GM21576 (cell line): Measurements from ENCODE around the gene DOLPP1.

Source experiments
- ATAC-seq: cut with Tn5 transposase; IDR thresholded peaks from one replicate; pipeline ENCODE4 v1.9.1; 2021; ENCODE audit warnings: mild to moderate bottlenecking, moderate library complexity; ENCODE audit not compliant: unreplicated experiment

Gene DOLPP1

GRCh38 chr9:129136446-129137035 is 55.6 kb downstream of the DOLPP1 start:
- ATAC-seq, result no peak

DNA sequence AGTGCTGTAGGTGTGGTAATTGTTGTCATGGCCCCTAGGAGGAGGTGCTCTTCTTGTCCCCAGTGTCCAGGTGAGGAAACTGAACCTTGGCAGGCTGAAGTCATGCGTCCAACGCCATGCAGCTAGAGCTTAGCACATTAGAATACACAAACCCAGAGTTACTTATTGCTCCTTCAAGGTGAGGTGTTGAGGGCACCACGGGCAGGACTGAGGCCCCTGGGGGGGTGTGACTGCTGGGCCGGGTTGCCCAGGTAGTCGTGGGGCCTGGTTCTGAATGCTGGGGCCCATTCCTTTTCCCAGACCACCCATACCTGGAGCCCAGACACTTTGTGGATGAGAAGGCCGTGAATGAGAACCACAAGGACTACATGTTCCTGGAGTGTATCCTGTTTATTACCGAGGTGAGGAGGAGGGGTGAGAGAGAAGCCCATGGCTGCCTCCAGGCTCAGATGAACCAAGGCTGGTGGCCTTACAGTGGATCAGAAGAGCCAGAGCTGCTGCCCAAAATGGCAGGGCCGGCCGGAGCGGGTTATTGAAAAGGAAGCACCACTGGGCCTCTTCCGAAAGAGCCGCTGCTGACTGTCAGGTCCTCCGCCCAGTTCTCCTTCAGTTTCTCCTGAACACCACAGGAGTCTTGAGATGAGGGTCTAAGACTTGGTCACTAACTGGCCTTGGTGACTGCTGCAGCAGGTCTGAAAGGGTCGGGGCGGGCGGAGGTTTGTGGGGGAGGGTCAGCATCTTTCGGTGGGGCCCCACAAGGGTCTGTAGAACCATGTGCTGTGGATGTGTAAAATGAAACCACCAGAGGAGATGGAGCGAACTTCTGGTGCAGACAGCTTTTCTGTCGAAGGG is 56.6 kb downstream of the DOLPP1 start:
- no peak for ATAC-seq

GRCh38 chr9:129138144-129138462 is 57.2 kb downstream of the DOLPP1 start:
- no peak for ATAC-seq

DNA sequence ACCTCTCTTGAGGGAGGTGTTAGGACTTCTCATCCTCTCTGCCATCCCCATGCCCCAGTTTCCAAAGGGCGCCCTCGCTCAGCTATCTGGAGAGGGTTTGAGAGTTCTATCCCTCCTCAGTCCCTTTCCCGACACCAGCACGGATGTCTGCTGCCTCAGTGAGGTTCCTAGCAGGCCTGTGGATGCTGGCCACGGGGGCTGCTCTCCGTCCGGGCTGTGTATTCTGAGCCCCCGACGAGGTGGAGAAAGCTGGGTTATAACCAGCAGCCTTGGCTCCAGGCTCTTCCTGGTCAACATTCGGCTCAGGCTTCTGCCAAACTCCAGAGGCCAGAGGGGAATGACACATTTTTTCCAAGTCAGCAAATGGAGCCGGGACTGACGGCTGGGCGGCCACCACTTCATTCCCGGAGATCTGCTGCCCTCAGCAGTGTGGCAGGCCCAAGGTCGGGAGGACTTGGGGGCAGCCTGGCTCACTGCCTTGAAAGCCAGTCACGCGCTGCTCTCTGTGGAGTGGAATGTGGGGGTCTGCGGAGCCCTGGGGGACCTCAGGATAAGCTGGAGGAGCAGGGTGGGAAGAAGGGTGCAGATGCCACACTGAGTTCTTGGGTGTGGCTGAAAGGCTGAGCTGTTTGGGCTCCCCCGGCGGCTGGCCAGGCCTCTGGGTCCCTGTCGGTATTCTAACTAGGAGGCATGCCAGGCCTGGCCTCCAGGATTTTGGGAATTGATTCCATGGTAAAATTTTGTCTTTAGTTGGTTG is 57.7 kb downstream of the DOLPP1 start:
- no peak for ATAC-seq

- peak; percentile 14 for ATAC-seq
These were observed 58.5 kb downstream of the DOLPP1 start for GRCh38 chr9:129139233-129139992.

- ATAC-seq, result peak; percentile 57
These were observed 59.1 kb downstream of the DOLPP1 start for GRCh38 chr9:129139993-129140396.
